CD8-positive, alpha-beta memory T cell (primary cell): ENCODE data around the gene TRIM44. TPM values are rescaled to one million over a fixed set of nuclear protein-coding genes. Genes with fewer than 3 reads are reported as not detected.

Experiments
- CTCF ChIA-PET: fragments of 350-600 bp; sonication (Branson Sonifier 250); formaldehyde crosslinking; loops from one replicate; lab custom pipeline; 2021; ENCODE audit warnings: antibody characterized with exemption; lab: Charles Lee
- POLR2A ChIA-PET: fragments of 350-600 bp; sonication (Branson Sonifier 250); formaldehyde crosslinking; loops from one replicate; lab custom pipeline; 2021; ENCODE audit warnings: antibody characterized with exemption; lab: Charles Lee
- DNase-seq, 5 donors: peaks; one replicate each; pipeline versions ENCODE4 v3.0.0 to v3.0.0-alpha.2; 2020 to 2022; ENCODE audit warnings: mixed read lengths in 1 of 5
- H3K27ac ChIP-seq: one replicate; pipeline ENCODE4 v1.7.0; 2013; ENCODE audit warnings: low read depth, mild to moderate bottlenecking, low read length, moderate library complexity
- H3K27me3 ChIP-seq: 2 replicates; pipeline ENCODE4 v1.7.0; 2013; ENCODE audit warnings: low read length, mild to moderate bottlenecking; ENCODE audit not compliant: insufficient read depth, poor library complexity, severe bottlenecking
- H3K36me3 ChIP-seq: 2 replicates; pipeline ENCODE4 v1.7.0; 2013; ENCODE audit warnings: mild to moderate bottlenecking, low read length, moderate library complexity; ENCODE audit not compliant: insufficient read depth
- H3K4me1 ChIP-seq: 2 replicates; pipeline ENCODE4 v1.7.0; 2013; ENCODE audit warnings: mild to moderate bottlenecking, low read length, moderate library complexity; ENCODE audit not compliant: insufficient read depth
- H3K4me3 ChIP-seq: 2 replicates; pipeline ENCODE4 v1.7.0; 2013; ENCODE audit warnings: mild to moderate bottlenecking, low read length
- H3K9me3 ChIP-seq: 2 replicates; pipeline ENCODE4 v1.7.0; 2013; ENCODE audit warnings: mild to moderate bottlenecking, low read length
- H3K27ac Mint-ChIP-seq, 8 donors: one replicate each; pipeline ENCODE4 v1.8.0; 2020 to 2021; ENCODE audit warnings: mixed read lengths in 8 of 8, mild to moderate bottlenecking in 6 of 8, inconsistent platforms in 3 of 8, moderate library complexity in 3 of 8
- H3K27me3 Mint-ChIP-seq, 2 donors: one replicate each; pipeline ENCODE4 v1.8.0; 2020 to 2021; ENCODE audit warnings: mixed read lengths in 2 of 2, mild to moderate bottlenecking in 1 of 2, moderate library complexity in 1 of 2
- H3K36me3 Mint-ChIP-seq, 3 donors: one replicate each; pipeline ENCODE4 v1.8.0; 2020 to 2021; ENCODE audit warnings: mixed read lengths in 3 of 3, inconsistent platforms in 1 of 3, mild to moderate bottlenecking in 1 of 3
- H3K4me1 Mint-ChIP-seq, 3 donors: one replicate each; pipeline ENCODE4 v1.8.0; 2020 to 2021; ENCODE audit warnings: mixed read lengths in 3 of 3, inconsistent platforms in 1 of 3, mild to moderate bottlenecking in 1 of 3
- H3K4me3 Mint-ChIP-seq, 7 donors: one replicate each; pipeline ENCODE4 v1.8.0; 2020 to 2021; ENCODE audit warnings: mixed read lengths in 7 of 7, mild to moderate bottlenecking in 6 of 7, moderate library complexity in 4 of 7, inconsistent platforms in 2 of 7
- H3K9me3 Mint-ChIP-seq, 5 donors: one replicate each; pipeline ENCODE4 v1.8.0; 2020 to 2022; ENCODE audit warnings: mixed read lengths in 5 of 5, mild to moderate bottlenecking in 3 of 5, moderate library complexity in 2 of 5, inconsistent platforms in 1 of 5
- polyA plus RNA-seq: library from polyadenylated mRNA; unstranded; fragments of 300-500 nt; fragmentation: Illumina TruSeq; gene quantifications from one replicate; pipeline ENCODE4 v1.2.3, GENCODE V29; 2021
- total RNA-seq, 2 experiments: library from RNA; stranded (reverse); gene quantifications; one replicate each; pipeline ENCODE4 v1.2.3, GENCODE V29; 2021

The TRIM44 gene
- total and polyA plus RNA-seq, 3 experiments from 2014 or later, result 36.8 to 40.4 (median 40.4) TPM

GRCh38 chr11:35678975-35679374 lies 16.4 kb downstream of the TRIM44 start:
- no peak overlapping the region for H3K27ac ChIP-seq
- Mint-ChIP-seq H3K27me3 (no peaks in the 10 kb centered on the region), H3K4me3 (no peak overlapping the region), H3K9me3 (no peaks in the 10 kb centered on the region), H3K36me3 (peaks cover 0 to 24% (median 12%) of the 10 kb centered on the region in 3 donors), H3K27ac (no peak overlapping the region), H3K4me1 (peaks cover 62 to 93% (median 85%) of the 10 kb centered on the region in 3 donors)
- POLR2A ChIA-PET, result no interaction called here
- no peaks in the 10 kb centered on the region for H3K9me3 ChIP-seq
- no peaks in the 10 kb centered on the region for H3K36me3 ChIP-seq
- H3K27me3 ChIP-seq, result no peaks in the 10 kb centered on the region
- H3K4me3 ChIP-seq, result no peak overlapping the region
- DNase-seq, result no peak
- peaks cover 17% of the 10 kb centered on the region for H3K4me1 ChIP-seq
- CTCF ChIA-PET, result no interaction called here

GRCh38 chr11:35680506-35680905 lies 17.9 kb downstream of the TRIM44 start:
- Histone ChIP-seq H3K27me3 (no peaks in the 10 kb centered on the region), H3K27ac (no peak overlapping the region), H3K4me1 (peaks cover 17% of the 10 kb centered on the region), H3K36me3 (peaks cover 5% of the 10 kb centered on the region), H3K4me3 (no peak overlapping the region), H3K9me3 (no peaks in the 10 kb centered on the region)
- CTCF ChIA-PET, result no interaction called here
- Mint-ChIP-seq H3K36me3 (peaks cover 0 to 26% (median 18%) of the 10 kb centered on the region in 3 donors), H3K27me3 (no peaks in the 10 kb centered on the region), H3K27ac (no peak overlapping the region), H3K4me3 (no peak overlapping the region), H3K9me3 (no peaks in the 10 kb centered on the region), H3K4me1 (peaks cover 55 to 80% (median 77%) of the 10 kb centered on the region in 3 donors)
- POLR2A ChIA-PET, result no interaction called here
- no peak for DNase-seq

GRCh38 chr11:35681163-35681767 lies 18.7 kb downstream of the TRIM44 start:
- POLR2A ChIA-PET, result no interaction called here
- no peak overlapping the region for H3K4me3 ChIP-seq
- Mint-ChIP-seq H3K36me3 (peaks cover 0 to 30% (median 22%) of the 10 kb centered on the region in 3 donors), H3K4me1 (peaks cover 49 to 72% (median 69%) of the 10 kb centered on the region in 3 donors), H3K27me3 (no peaks in the 10 kb centered on the region), H3K27ac (no peak overlapping the region), H3K4me3 (no peak overlapping the region), H3K9me3 (no peaks in the 10 kb centered on the region)
- no peaks in the 10 kb centered on the region for H3K27me3 ChIP-seq
- no peak overlapping the region for H3K27ac ChIP-seq
- peaks cover 5% of the 10 kb centered on the region for H3K36me3 ChIP-seq
- CTCF ChIA-PET, result no interaction called here
- H3K9me3 ChIP-seq, result no peaks in the 10 kb centered on the region
- H3K4me1 ChIP-seq, result peaks cover 11% of the 10 kb centered on the region
- no peak for DNase-seq

- no peaks in the 10 kb centered on the region for H3K27me3 ChIP-seq
- H3K36me3 ChIP-seq, result peaks cover 12% of the 10 kb centered on the region
- no peaks in the 10 kb centered on the region for H3K27me3 Mint-ChIP-seq
- H3K9me3 ChIP-seq, result no peaks in the 10 kb centered on the region
- H3K36me3 Mint-ChIP-seq, result peaks cover 2 to 37% (median 35%) of the 10 kb centered on the region in 3 donors
- ChIA-PET CTCF (no interaction called here), POLR2A (no interaction called here)
- H3K27ac ChIP-seq, result no peak overlapping the region
- peaks cover 7% of the 10 kb centered on the region for H3K4me1 ChIP-seq
- DNase-seq, result no peak
- no peak overlapping the region for H3K4me3 Mint-ChIP-seq
- peaks cover 43 to 70% (median 61%) of the 10 kb centered on the region in 3 donors for H3K4me1 Mint-ChIP-seq
- no peaks in the 10 kb centered on the region for H3K9me3 Mint-ChIP-seq
- peak overlapping the region in 4 of 8 donors; percentile 17 to 63 (median 38) for H3K27ac Mint-ChIP-seq
- H3K4me3 ChIP-seq, result no peak overlapping the region
Observed at GRCh38 chr11:35682230-35683173, 19.9 kb downstream of the TRIM44 start.

- Histone ChIP-seq H3K4me1 (peaks cover 7% of the 10 kb centered on the region), H3K27ac (no peak overlapping the region), H3K36me3 (peaks cover 12% of the 10 kb centered on the region), H3K4me3 (no peak overlapping the region), H3K9me3 (no peaks in the 10 kb centered on the region), H3K27me3 (no peaks in the 10 kb centered on the region)
- POLR2A ChIA-PET, result no interaction called here
- H3K27me3 Mint-ChIP-seq, result no peaks in the 10 kb centered on the region
- CTCF ChIA-PET, result no interaction called here
- no peaks in the 10 kb centered on the region for H3K9me3 Mint-ChIP-seq
- H3K36me3 Mint-ChIP-seq, result peaks cover 5 to 44% (median 36%) of the 10 kb centered on the region in 3 donors
- peaks cover 38 to 70% (median 66%) of the 10 kb centered on the region in 3 donors for H3K4me1 Mint-ChIP-seq
- H3K4me3 Mint-ChIP-seq, result no peak overlapping the region
- no peak overlapping the region for H3K27ac Mint-ChIP-seq
- no peak for DNase-seq
Observed at GRCh38 chr11:35683728-35684339, 21.3 kb downstream of the TRIM44 start.

GRCh38 chr11:35688023-35688422 lies 25.4 kb downstream of the TRIM44 start:
- no peak overlapping the region for H3K27ac ChIP-seq
- H3K9me3 Mint-ChIP-seq, result no peaks in the 10 kb centered on the region
- peaks cover 16% of the 10 kb centered on the region for H3K36me3 ChIP-seq
- no peak overlapping the region for H3K4me3 Mint-ChIP-seq
- H3K27me3 ChIP-seq, result no peaks in the 10 kb centered on the region
- CTCF ChIA-PET, result no interaction called here
- no peaks in the 10 kb centered on the region for H3K9me3 ChIP-seq
- no peak overlapping the region for H3K27ac Mint-ChIP-seq
- POLR2A ChIA-PET, result no interaction called here
- H3K4me1 ChIP-seq, result no peaks in the 10 kb centered on the region
- no peak for DNase-seq
- peaks cover 11 to 66% (median 27%) of the 10 kb centered on the region in 3 donors for H3K36me3 Mint-ChIP-seq
- no peak overlapping the region for H3K4me3 ChIP-seq
- no peaks in the 10 kb centered on the region for H3K27me3 Mint-ChIP-seq
- peaks cover 18 to 44% (median 41%) of the 10 kb centered on the region in 3 donors for H3K4me1 Mint-ChIP-seq

GRCh38 chr11:35689081-35689996 lies 26.8 kb downstream of the TRIM44 start:
- no peaks in the 10 kb centered on the region for H3K27me3 ChIP-seq
- H3K4me1 Mint-ChIP-seq, result peaks cover 13 to 38% (median 34%) of the 10 kb centered on the region in 3 donors
- no peaks in the 10 kb centered on the region for H3K9me3 Mint-ChIP-seq
- peaks cover 23 to 79% (median 29%) of the 10 kb centered on the region in 3 donors for H3K36me3 Mint-ChIP-seq
- H3K4me3 Mint-ChIP-seq, result no peak overlapping the region
- H3K27ac Mint-ChIP-seq, result peak overlapping the region in 3 of 8 donors; percentile 10 to 32 (median 15)
- peaks cover 16% of the 10 kb centered on the region for H3K36me3 ChIP-seq
- H3K4me1 ChIP-seq, result no peaks in the 10 kb centered on the region
- DNase-seq, result no peak
- no peak overlapping the region for H3K27ac ChIP-seq
- ChIA-PET CTCF (no interaction called here), POLR2A (no interaction called here)
- no peak overlapping the region for H3K4me3 ChIP-seq
- H3K27me3 Mint-ChIP-seq, result no peaks in the 10 kb centered on the region
- no peaks in the 10 kb centered on the region for H3K9me3 ChIP-seq
